Effector memory CD4-positive, alpha-beta T cell (primary cell): ENCODE data around the gene FAM219B.

Experiments
- DNase-seq, 3 donors: peaks; one replicate each; pipeline ENCODE4 v3.0.0-alpha.2; 2020
- H3K27ac ChIP-seq: 2 replicates; pipeline ENCODE4 v1.7.0; 2013; ENCODE audit warnings: mild to moderate bottlenecking, low read length, moderate library complexity; ENCODE audit not compliant: insufficient read depth, poor library complexity, severe bottlenecking
- H3K27me3 ChIP-seq: replicated peaks from 2 replicates; pipeline ENCODE4 v1.7.0; 2013; ENCODE audit warnings: mild to moderate bottlenecking, low read length; ENCODE audit not compliant: insufficient read depth, control insufficient read depth, poor library complexity, severe bottlenecking
- H3K36me3 ChIP-seq: 2 replicates; pipeline ENCODE4 v1.7.0; 2013; ENCODE audit warnings: mild to moderate bottlenecking, low read length, moderate library complexity; ENCODE audit not compliant: control insufficient read depth, insufficient read depth
- H3K4me1 ChIP-seq: 2 replicates; pipeline ENCODE4 v1.7.0; 2013; ENCODE audit warnings: low read length, mild to moderate bottlenecking; ENCODE audit not compliant: control insufficient read depth, insufficient read depth, poor library complexity, severe bottlenecking
- H3K4me3 ChIP-seq: 2 replicates; pipeline ENCODE4 v1.7.0; 2013; ENCODE audit warnings: low read length, low read depth, mild to moderate bottlenecking; ENCODE audit not compliant: insufficient read depth, poor library complexity, severe bottlenecking
- H3K9me3 ChIP-seq: 2 replicates; pipeline ENCODE4 v1.7.0; 2013; ENCODE audit warnings: mild to moderate bottlenecking, low read length, moderate library complexity; ENCODE audit not compliant: control insufficient read depth

FAM219B gene

GRCh38 chr15:74882528-74882927, 24.1 kb downstream of the FAM219B start:
- no peak for DNase-seq
- Histone ChIP-seq H3K4me1 (no peaks in the 10 kb centered on the region), H3K9me3 (no peaks in the 10 kb centered on the region), H3K27me3 (no peaks in the 10 kb centered on the region), H3K36me3 (no peaks in the 10 kb centered on the region), H3K27ac (no peak overlapping the region), H3K4me3 (no peak overlapping the region)

GRCh38 chr15:74878273-74878672, 28.4 kb downstream of the FAM219B start:
- Histone ChIP-seq H3K27ac (no peak overlapping the region), H3K4me3 (no peak overlapping the region), H3K9me3 (no peaks in the 10 kb centered on the region), H3K4me1 (no peaks in the 10 kb centered on the region), H3K27me3 (no peaks in the 10 kb centered on the region), H3K36me3 (no peaks in the 10 kb centered on the region)
- DNase-seq, result no peak

GRCh38 chr15:74873756-74874424, 32.8 kb downstream of the FAM219B start:
- Histone ChIP-seq H3K36me3 (no peaks in the 10 kb centered on the region), H3K9me3 (no peaks in the 10 kb centered on the region), H3K27ac (peak overlapping the region; percentile 94), H3K27me3 (no peaks in the 10 kb centered on the region), H3K4me3 (peak overlapping the region; percentile 67), H3K4me1 (peaks cover 29% of the 10 kb centered on the region)
- no peak for DNase-seq

- Histone ChIP-seq H3K4me1 (peaks cover 36% of the 10 kb centered on the region), H3K27ac (peak within 1 kb of the TSS; percentile 94), H3K36me3 (no peaks in the 10 kb centered on the region), H3K9me3 (no peaks in the 10 kb centered on the region), H3K27me3 (no peaks in the 10 kb centered on the region), H3K4me3 (peak within 1 kb of the TSS; percentile 67)
- DNase-seq, result peak; percentile 80 to 87 (median 85)
These were observed 33.5 kb downstream of the FAM219B start, which contains the start of gene SCAMP2 for GRCh38 chr15:74873036-74873755. Gene SCAMP2, minus strand, starts transcription at chr15:74873365. Its CDS starts 110 bp downstream, at chr15:74873255.

- peaks cover 41% of the 10 kb centered on the region for H3K4me1 ChIP-seq
These were observed 34.0 kb downstream of the FAM219B start for GRCh38 chr15:74872702-74873035.

GRCh38 chr15:74870436-74871215, 36.0 kb downstream of the FAM219B start:
- no peaks in the 10 kb centered on the region for H3K27me3 ChIP-seq
- DNase-seq, result no peak
- H3K9me3 ChIP-seq, result no peaks in the 10 kb centered on the region
- no peaks in the 10 kb centered on the region for H3K36me3 ChIP-seq
- peaks cover 54% of the 10 kb centered on the region for H3K4me1 ChIP-seq
- H3K27ac ChIP-seq, result peak overlapping the region; percentile 39
- H3K4me3 ChIP-seq, result peak overlapping the region; percentile 22

More at GRCh38 chr15:74872702-74873035, 34.0 kb downstream of the FAM219B start:
- Histone ChIP-seq H3K4me3 (peak overlapping the region; percentile 67), H3K27me3 (no peaks in the 10 kb centered on the region), H3K36me3 (no peaks in the 10 kb centered on the region), H3K9me3 (no peaks in the 10 kb centered on the region), H3K27ac (peak overlapping the region; percentile 94)
- no peak for DNase-seq

GRCh38 chr15:74869726-74870407, 36.8 kb downstream of the FAM219B start:
- no peak for DNase-seq
- H3K27ac ChIP-seq, result peak overlapping the region; percentile 11
- H3K9me3 ChIP-seq, result no peaks in the 10 kb centered on the region
- H3K4me3 ChIP-seq, result no peak overlapping the region
- no peaks in the 10 kb centered on the region for H3K27me3 ChIP-seq
- no peaks in the 10 kb centered on the region for H3K36me3 ChIP-seq
- peaks cover 55% of the 10 kb centered on the region for H3K4me1 ChIP-seq

GRCh38 chr15:74869372-74869725, 37.3 kb downstream of the FAM219B start:
- DNase-seq, result no peak
- peak overlapping the region; percentile 11 for H3K27ac ChIP-seq
- no peaks in the 10 kb centered on the region for H3K36me3 ChIP-seq
- H3K9me3 ChIP-seq, result no peaks in the 10 kb centered on the region
- no peaks in the 10 kb centered on the region for H3K27me3 ChIP-seq
- H3K4me3 ChIP-seq, result no peak overlapping the region
- H3K4me1 ChIP-seq, result peaks cover 59% of the 10 kb centered on the region

- Histone ChIP-seq H3K9me3 (no peaks in the 10 kb centered on the region), H3K27ac (peak overlapping the region; percentile 7), H3K27me3 (no peaks in the 10 kb centered on the region), H3K4me1 (peaks cover 66% of the 10 kb centered on the region), H3K4me3 (peak overlapping the region; percentile 9), H3K36me3 (no peaks in the 10 kb centered on the region)
- DNase-seq, result no peak
These were observed 38.6 kb downstream of the FAM219B start for GRCh38 chr15:74868059-74868458.
